Ascending aorta (tissue), 2 donors: Measurements from ENCODE around the gene NBEA. TPM values are rescaled to one million over a fixed set of nuclear protein-coding genes. Genes with fewer than 3 reads are reported as not detected.

Source experiments
- DNase-seq, 2 donors: peaks; one replicate each; pipeline ENCODE4 v3.0.0-alpha.2; 2019; ENCODE audit warnings: low spot score in 2 of 2
- H3K27ac ChIP-seq, 2 donors: fragments of 200-600 bp; sonication (generic); one replicate each; pipeline ENCODE4 v1.5.1; 2016 to 2017; ENCODE audit warnings: mild to moderate bottlenecking in 1 of 2
- H3K27me3 ChIP-seq: fragments of 200-600 bp; sonication (generic); one replicate; pipeline ENCODE4 v1.5.1; 2017
- H3K36me3 ChIP-seq, 2 donors: fragments of 200-600 bp; sonication (generic); one replicate each; pipeline ENCODE4 v1.5.1; 2016
- H3K4me1 ChIP-seq, 2 donors: fragments of 200-600 bp; sonication (generic); one replicate each; pipeline ENCODE4 v1.5.1; 2016 to 2017; ENCODE audit warnings: mild to moderate bottlenecking in 1 of 2
- H3K4me3 ChIP-seq, 2 donors: fragments of 200-600 bp; sonication (generic); one replicate each; pipeline ENCODE4 v1.5.1; 2016 to 2017; ENCODE audit warnings: mild to moderate bottlenecking in 1 of 2
- H3K9me3 ChIP-seq, 2 donors: fragments of 200-600 bp; sonication (generic); one replicate each; pipeline ENCODE4 v1.5.1; 2016
- intact Hi-C: fragments of 100-400 bp; cut with DNase I; formaldehyde crosslinking; loops from one replicate; pipeline ENCODE4 v1.15.1; 2023
- total RNA-seq: library from RNA; depleted of rRNA; stranded (reverse); fragments of >200 nt; gene quantifications from one replicate; pipeline ENCODE4 v1.1.0, GENCODE V29; 2016
- TF ChIP-seq, protein P1 (sequence below), 3 experiments: fragments of 200-600 bp in 2 of 3; fragments of 450-650 bp in 1 of 3; sonication (generic) in 2 of 3; IDR thresholded peaks; one replicate each; pipeline ENCODE4 v1.5.1; 2016 to 2019; ENCODE audit warnings: antibody characterized with exemption in 3 of 3, mild to moderate bottlenecking in 1 of 3, moderate library complexity in 1 of 3

Gene NBEA
- total RNA-seq, 1 donor from 2014 or later, result 1.6 TPM

GRCh38 chr13:35595181-35595580 lies 653.1 kb downstream of the NBEA start:
- intact Hi-C loops, result no loop called here
- no peak for DNase-seq
- TF ChIP-seq, protein P1, sequence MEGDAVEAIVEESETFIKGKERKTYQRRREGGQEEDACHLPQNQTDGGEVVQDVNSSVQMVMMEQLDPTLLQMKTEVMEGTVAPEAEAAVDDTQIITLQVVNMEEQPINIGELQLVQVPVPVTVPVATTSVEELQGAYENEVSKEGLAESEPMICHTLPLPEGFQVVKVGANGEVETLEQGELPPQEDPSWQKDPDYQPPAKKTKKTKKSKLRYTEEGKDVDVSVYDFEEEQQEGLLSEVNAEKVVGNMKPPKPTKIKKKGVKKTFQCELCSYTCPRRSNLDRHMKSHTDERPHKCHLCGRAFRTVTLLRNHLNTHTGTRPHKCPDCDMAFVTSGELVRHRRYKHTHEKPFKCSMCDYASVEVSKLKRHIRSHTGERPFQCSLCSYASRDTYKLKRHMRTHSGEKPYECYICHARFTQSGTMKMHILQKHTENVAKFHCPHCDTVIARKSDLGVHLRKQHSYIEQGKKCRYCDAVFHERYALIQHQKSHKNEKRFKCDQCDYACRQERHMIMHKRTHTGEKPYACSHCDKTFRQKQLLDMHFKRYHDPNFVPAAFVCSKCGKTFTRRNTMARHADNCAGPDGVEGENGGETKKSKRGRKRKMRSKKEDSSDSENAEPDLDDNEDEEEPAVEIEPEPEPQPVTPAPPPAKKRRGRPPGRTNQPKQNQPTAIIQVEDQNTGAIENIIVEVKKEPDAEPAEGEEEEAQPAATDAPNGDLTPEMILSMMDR (IDR thresholded peaks at IDR 0.05), result no peak

DNA sequence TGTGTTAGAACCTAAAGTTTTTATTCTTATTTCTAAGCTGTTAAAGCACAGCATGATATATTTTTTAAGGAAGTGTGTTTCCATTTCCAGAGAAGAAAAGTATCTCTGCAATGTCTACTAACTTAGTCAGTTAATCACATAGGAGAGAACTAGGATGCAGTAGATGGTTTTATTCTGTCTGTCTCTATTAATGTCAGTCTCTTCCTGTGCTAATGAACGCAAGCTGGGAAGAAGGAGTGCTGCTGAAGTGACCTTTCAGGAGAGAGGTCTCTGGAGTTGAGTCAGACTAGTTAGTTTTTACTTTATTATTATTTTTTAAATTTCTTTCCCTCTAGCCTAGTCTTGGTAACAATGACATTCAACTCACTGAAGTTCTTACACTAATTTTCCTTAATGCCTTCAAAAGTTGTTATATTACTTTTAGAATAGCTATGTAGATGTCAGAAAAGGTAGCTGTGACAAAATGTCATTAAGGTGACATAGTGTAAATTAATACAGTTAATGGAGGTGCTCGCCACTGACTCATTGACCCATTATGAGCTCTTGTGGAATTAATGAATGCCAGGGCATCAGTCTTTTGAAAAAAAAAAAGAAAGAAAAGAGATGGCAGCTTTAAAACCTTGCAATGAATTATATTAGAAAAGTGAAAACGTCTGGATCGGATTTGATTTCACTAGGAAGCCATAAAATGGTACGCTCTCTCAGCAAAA lies 654.4 kb downstream of the NBEA start:
- Histone ChIP-seq H3K4me1 (no peaks in the 10 kb centered on the region), H3K4me3 (no peak overlapping the region), H3K27me3 (no peaks in the 10 kb centered on the region), H3K27ac (no peak overlapping the region), H3K9me3 (no peaks in the 10 kb centered on the region), H3K36me3 (no peaks in the 10 kb centered on the region)
- TF ChIP-seq, protein P1 (IDR thresholded peaks at IDR 0.05), result no peak
- DNase-seq, result no peak
- intact Hi-C loops, result no loop called here

More at GRCh38 chr13:35595181-35595580, 653.1 kb downstream of the NBEA start:
- no peaks in the 10 kb centered on the region for H3K36me3 ChIP-seq
- no peaks in the 10 kb centered on the region for H3K9me3 ChIP-seq
- no peaks in the 10 kb centered on the region for H3K4me1 ChIP-seq
- H3K4me3 ChIP-seq, result no peak overlapping the region
- no peaks in the 10 kb centered on the region for H3K27me3 ChIP-seq
- H3K27ac ChIP-seq, result no peak overlapping the region

DNA sequence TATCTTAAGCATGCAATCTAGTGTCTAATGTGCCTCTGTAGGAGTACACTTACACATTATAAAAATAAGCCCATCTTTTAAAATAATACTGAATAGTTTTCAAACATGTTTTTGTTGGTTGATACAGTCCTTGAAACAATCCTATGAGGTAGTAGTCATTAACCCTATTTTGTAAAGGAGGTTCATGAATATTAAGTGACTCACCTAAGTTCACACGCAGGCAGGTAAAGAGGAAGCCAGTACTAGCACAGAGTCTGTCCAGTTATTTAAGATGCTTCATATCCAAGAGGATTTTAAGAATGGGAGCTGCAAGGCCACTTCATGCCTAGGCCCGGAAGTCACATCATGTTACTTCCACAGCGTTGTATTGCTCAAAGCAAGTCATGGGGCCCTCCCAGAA lies 655.4 kb downstream of the NBEA start:
- Histone ChIP-seq H3K27me3 (no peaks in the 10 kb centered on the region), H3K4me1 (no peaks in the 10 kb centered on the region), H3K9me3 (no peaks in the 10 kb centered on the region), H3K4me3 (no peak overlapping the region), H3K36me3 (no peaks in the 10 kb centered on the region), H3K27ac (no peak overlapping the region)
- TF ChIP-seq, protein P1 (IDR thresholded peaks at IDR 0.05), result no peak
- intact Hi-C loops, result no loop called here
- DNase-seq, result no peak

DNA sequence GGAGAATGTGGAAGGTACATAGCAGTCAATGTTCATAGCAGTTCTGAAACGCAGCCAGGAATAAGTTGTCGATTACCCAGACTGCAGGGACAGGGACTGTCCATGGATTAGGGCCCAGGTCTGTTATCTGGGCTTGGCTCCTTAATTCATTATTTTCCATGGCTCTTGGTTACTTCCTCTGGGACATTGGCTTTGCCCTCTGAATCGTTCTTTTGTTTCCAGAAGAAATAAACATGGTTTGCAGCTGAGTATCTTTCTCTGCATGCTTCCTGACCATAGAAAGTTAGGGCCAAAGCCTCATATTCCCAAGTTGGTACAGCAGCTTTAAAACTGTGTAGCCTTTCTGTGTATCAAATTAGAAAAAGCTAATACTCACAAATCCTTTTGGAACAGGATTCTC lies 656.2 kb downstream of the NBEA start:
- Histone ChIP-seq H3K9me3 (no peaks in the 10 kb centered on the region), H3K36me3 (no peaks in the 10 kb centered on the region), H3K27ac (no peak overlapping the region), H3K4me3 (no peak overlapping the region), H3K27me3 (no peaks in the 10 kb centered on the region), H3K4me1 (no peaks in the 10 kb centered on the region)
- TF ChIP-seq, protein P1 (IDR thresholded peaks at IDR 0.05), result no peak
- intact Hi-C loops, result no loop called here
- no peak for DNase-seq

GRCh38 chr13:35598790-35599369 lies 656.8 kb downstream of the NBEA start:
- DNase-seq, result no peak
- no peak overlapping the region for H3K27ac ChIP-seq
- TF ChIP-seq, protein P1 (IDR thresholded peaks at IDR 0.05), result no peak
- no peaks in the 10 kb centered on the region for H3K36me3 ChIP-seq
- intact Hi-C loops, result no loop called here
- H3K27me3 ChIP-seq, result no peaks in the 10 kb centered on the region
- no peaks in the 10 kb centered on the region for H3K9me3 ChIP-seq
- H3K4me1 ChIP-seq, result no peaks in the 10 kb centered on the region
- no peak overlapping the region for H3K4me3 ChIP-seq
